BJ (cell line): ENCODE results near the gene LIX1. TPM values are rescaled to one million over a fixed set of nuclear protein-coding genes. Genes with fewer than 3 reads are reported as not detected.

ENCODE experiments used
- CTCF ChIA-PET: fragments of 350-600 bp; formaldehyde crosslinking; extraction: SDS; loops from one replicate; lab custom pipeline; 2021; ENCODE audit warnings: antibody characterized with exemption, inconsistent platforms; lab: Yijun Ruan, JAX
- POLR2A ChIA-PET: fragments of 300-600 bp; sonication (Branson Sonifier 250); formaldehyde crosslinking; extraction: SDS; loops from one replicate; lab custom pipeline; 2021; ENCODE audit warnings: antibody characterized with exemption; lab: Charles Lee
- DNase-seq: peaks from one replicate; pipeline ENCODE4 v3.0.0-alpha.2; 2011; ENCODE audit warnings: low read depth
- H3K27me3 ChIP-seq: 2 replicates; pipeline ENCODE4 v1.6.0; 2011; ENCODE audit warnings: low read length; ENCODE audit not compliant: control insufficient read depth, insufficient read depth
- H3K36me3 ChIP-seq: 2 replicates; pipeline ENCODE4 v1.5.1; 2011; ENCODE audit warnings: low read length; ENCODE audit not compliant: control insufficient read depth, insufficient read depth
- H3K4me3 ChIP-seq: 2 replicates; pipeline ENCODE4 v1.5.1; 2011; ENCODE audit warnings: low read depth, mild to moderate bottlenecking, control low read depth, low read length
- CTCF ChIP-seq: IDR thresholded peaks from 2 replicates; pipeline ENCODE4 v1.5.1; 2011; ENCODE audit warnings: low read depth, mild to moderate bottlenecking, control low read depth, inconsistent platforms, low read length, moderate library complexity; ENCODE audit not compliant: insufficient read depth
- polyA plus RNA-seq: library from polyadenylated mRNA; depleted of rRNA; stranded (reverse); fragments of >200 nt; gene quantifications from 2 replicates; pipeline ENCODE4 v1.2.3, GENCODE V29; 2011

The LIX1 gene
- polyA plus RNA-seq, 1 experiment, result not detected

- H3K27me3 ChIP-seq, result peaks cover 9% of the 10 kb centered on the region
- no peaks in the 10 kb centered on the region for H3K36me3 ChIP-seq
- no peak for DNase-seq
- ChIA-PET CTCF (interaction anchor here (0.8 kb wide), 1 partner anchor 34 kb away, joined by 3 read pairs; no protein-coding TSS in a partner anchor), POLR2A (no interaction called here)
- no peak for TF ChIP-seq CTCF
- no peak overlapping the region for H3K4me3 ChIP-seq
These were observed 14.7 kb downstream of the LIX1 start for GRCh38 chr5:97127727-97128126.

- no peak for DNase-seq
- TF ChIP-seq CTCF, result no peak
- Histone ChIP-seq H3K4me3 (no peak overlapping the region), H3K36me3 (no peaks in the 10 kb centered on the region), H3K27me3 (peaks cover 12% of the 10 kb centered on the region)
- ChIA-PET POLR2A (no interaction called here), CTCF (no interaction called here)
These were observed 17.2 kb downstream of the LIX1 start for GRCh38 chr5:97125125-97125683.

- Histone ChIP-seq H3K4me3 (no peak overlapping the region), H3K36me3 (no peaks in the 10 kb centered on the region), H3K27me3 (peaks cover 12% of the 10 kb centered on the region)
- DNase-seq, result no peak
- ChIA-PET POLR2A (no interaction called here), CTCF (no interaction called here)
- no peak for TF ChIP-seq CTCF
These were observed 18.1 kb downstream of the LIX1 start for GRCh38 chr5:97124335-97124734.

GRCh38 chr5:97121848-97122247 is 20.6 kb downstream of the LIX1 start:
- Histone ChIP-seq H3K36me3 (no peaks in the 10 kb centered on the region), H3K27me3 (peaks cover 12% of the 10 kb centered on the region), H3K4me3 (no peak overlapping the region)
- no peak for DNase-seq
- CTCF ChIA-PET, result interaction anchor here (0.9 kb wide), 1 partner anchor 13 kb away, joined by 3 read pairs; no protein-coding TSS in a partner anchor
- TF ChIP-seq CTCF, result no peak
- POLR2A ChIA-PET, result no interaction called here

GRCh38 chr5:97120195-97120594 is 22.2 kb downstream of the LIX1 start:
- no peak for TF ChIP-seq CTCF
- H3K27me3 ChIP-seq, result peaks cover 8% of the 10 kb centered on the region
- H3K36me3 ChIP-seq, result no peaks in the 10 kb centered on the region
- H3K4me3 ChIP-seq, result no peak overlapping the region
- DNase-seq, result no peak
- CTCF ChIA-PET, result no interaction called here
- POLR2A ChIA-PET, result no interaction called here
